Measurements from ENCODE around the gene CCL7.

The CCL7 gene

DNA sequence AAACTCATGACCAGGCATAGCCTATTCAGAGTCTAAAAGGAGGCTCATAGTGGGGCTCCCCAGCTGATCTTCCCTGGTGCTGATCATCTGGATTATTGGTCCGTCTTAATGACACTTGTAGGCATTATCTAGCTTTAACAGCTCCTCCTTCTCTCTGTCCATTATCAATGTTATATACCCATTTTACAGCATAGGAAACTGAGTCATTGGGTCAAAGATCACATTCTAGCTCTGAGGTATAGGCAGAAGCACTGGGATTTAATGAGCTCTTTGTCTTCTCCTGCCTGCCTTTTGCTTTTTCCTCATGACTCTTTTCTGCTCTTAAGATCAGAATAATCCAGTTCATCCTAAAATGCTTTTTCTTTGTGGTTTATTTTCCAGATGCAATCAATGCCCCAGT, 14.2 kb upstream of the CCL7 start:
- no peak for DNase-seq
- peak overlapping the region; percentile 74 to 81 for H3K27ac ChIP-seq
- TF ChIP-seq, protein P1, sequence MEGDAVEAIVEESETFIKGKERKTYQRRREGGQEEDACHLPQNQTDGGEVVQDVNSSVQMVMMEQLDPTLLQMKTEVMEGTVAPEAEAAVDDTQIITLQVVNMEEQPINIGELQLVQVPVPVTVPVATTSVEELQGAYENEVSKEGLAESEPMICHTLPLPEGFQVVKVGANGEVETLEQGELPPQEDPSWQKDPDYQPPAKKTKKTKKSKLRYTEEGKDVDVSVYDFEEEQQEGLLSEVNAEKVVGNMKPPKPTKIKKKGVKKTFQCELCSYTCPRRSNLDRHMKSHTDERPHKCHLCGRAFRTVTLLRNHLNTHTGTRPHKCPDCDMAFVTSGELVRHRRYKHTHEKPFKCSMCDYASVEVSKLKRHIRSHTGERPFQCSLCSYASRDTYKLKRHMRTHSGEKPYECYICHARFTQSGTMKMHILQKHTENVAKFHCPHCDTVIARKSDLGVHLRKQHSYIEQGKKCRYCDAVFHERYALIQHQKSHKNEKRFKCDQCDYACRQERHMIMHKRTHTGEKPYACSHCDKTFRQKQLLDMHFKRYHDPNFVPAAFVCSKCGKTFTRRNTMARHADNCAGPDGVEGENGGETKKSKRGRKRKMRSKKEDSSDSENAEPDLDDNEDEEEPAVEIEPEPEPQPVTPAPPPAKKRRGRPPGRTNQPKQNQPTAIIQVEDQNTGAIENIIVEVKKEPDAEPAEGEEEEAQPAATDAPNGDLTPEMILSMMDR (IDR thresholded peaks at IDR 0.05): no peak
- H3K4me3 ChIP-seq: peak overlapping the region; percentile 44
- H3K9me3 ChIP-seq: no peaks in the 10 kb centered on the region
- peaks cover 14 to 67% (median 61%) of the 10 kb centered on the region in 4 donors for H3K4me1 ChIP-seq
- H3K36me3 ChIP-seq: no peaks in the 10 kb centered on the region
- no peaks in the 10 kb centered on the region for H3K27me3 ChIP-seq
- intact Hi-C loops (cut with DNase I; ENCODE audit: low total_unique reads): no loop called here

DNA sequence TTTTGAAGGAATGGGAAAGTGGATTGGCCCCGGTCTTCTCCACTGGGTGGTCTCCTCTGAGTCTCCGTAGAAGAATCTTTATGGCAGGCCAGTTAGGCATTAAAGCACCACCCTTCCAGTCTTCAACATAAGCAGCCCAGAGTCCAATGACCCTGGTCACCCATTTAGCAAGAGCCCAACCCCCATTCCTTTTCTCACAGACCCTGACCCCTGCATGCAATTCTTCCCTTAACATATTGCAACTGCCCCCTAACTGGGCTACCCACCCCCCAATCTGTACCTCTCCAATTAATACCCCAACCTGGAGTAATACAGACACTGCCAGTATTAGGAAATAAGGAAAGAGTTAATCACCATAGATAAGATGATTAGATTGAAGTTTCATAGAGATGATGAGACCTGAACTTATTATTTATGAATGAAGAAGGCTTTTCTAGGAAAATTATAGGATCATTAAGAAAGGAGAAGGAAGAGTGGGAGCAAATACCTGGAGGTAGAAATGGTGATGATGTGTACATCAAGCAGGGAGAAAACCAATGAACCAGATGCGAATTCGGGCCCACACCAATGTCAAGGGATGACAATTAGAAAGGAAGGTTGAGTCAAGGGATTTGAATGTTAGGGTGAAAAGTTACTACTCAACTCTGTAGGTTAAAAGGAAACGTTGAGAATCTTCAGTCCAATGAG, 12.6 kb upstream of the CCL7 start:
- DNase-seq: no peak
- H3K27ac ChIP-seq: no peak overlapping the region
- H3K27me3 ChIP-seq: no peaks in the 10 kb centered on the region
- TF ChIP-seq, protein P1 (IDR thresholded peaks at IDR 0.05): no peak
- H3K4me1 ChIP-seq: peaks cover 5 to 51% (median 45%) of the 10 kb centered on the region in 4 donors
- H3K9me3 ChIP-seq: no peaks in the 10 kb centered on the region
- intact Hi-C loops (cut with DNase I; ENCODE audit: low total_unique reads): no loop called here
- no peaks in the 10 kb centered on the region for H3K36me3 ChIP-seq
- no peak overlapping the region for H3K4me3 ChIP-seq

DNA sequence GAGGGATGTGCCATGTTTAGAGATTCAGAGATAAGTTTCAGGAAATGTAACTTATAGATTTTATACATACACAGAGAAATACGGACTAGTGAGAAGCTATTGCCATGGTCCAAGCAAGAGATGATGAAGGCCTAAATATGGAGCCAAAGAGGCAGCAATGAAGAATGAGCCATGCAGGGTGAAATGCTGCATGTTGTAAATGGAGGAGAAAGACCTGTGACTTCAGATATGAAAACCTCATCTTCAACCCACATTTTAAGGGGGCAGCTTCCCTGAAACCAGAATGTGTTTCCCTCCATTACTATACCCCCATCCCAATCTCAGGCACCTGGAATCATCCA, 12.1 kb upstream of the CCL7 start:
- intact Hi-C loops (cut with DNase I; ENCODE audit: low total_unique reads): loop anchor here (2.0 kb wide), 1 partner anchor 53 kb away; no protein-coding TSS in a partner anchor
- H3K4me1 ChIP-seq: peaks cover under 1 to 46% (median 40%) of the 10 kb centered on the region in 4 donors
- no peaks in the 10 kb centered on the region for H3K27me3 ChIP-seq
- H3K9me3 ChIP-seq: no peaks in the 10 kb centered on the region
- no peak overlapping the region for H3K4me3 ChIP-seq
- no peak overlapping the region for H3K27ac ChIP-seq
- DNase-seq: no peak
- TF ChIP-seq, protein P1 (IDR thresholded peaks at IDR 0.05): no peak
- no peaks in the 10 kb centered on the region for H3K36me3 ChIP-seq

DNA sequence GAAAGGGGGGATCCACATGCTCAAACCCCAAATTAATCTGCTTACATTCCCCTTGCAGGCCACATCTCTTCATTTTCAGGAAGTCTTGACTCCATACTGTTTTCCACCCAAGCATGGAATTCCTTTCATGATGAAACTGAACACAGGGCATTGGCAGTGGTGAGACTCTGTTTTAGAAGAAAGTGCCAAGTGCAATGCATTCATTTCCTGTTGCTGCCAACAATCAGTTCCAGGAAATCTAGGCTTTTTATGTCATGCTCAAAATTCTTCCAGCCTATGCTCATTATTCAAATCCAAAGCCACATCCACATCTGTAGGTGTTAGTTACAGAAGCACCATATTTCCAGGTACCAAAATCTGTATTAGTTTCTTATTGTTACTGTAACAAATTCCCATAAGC, 10.9 kb upstream of the CCL7 start:
- Histone ChIP-seq H3K36me3 (no peaks in the 10 kb centered on the region), H3K4me1 (peaks cover 0 to 34% (median 29%) of the 10 kb centered on the region in 4 donors), H3K9me3 (no peaks in the 10 kb centered on the region), H3K27me3 (no peaks in the 10 kb centered on the region), H3K27ac (no peak overlapping the region), H3K4me3 (no peak overlapping the region)
- DNase-seq: no peak
- intact Hi-C loops (cut with DNase I; ENCODE audit: low total_unique reads): loop anchor here (2.0 kb wide), 1 partner anchor 54 kb away; no protein-coding TSS in a partner anchor
- TF ChIP-seq, protein P1 (IDR thresholded peaks at IDR 0.05): no peak

DNA sequence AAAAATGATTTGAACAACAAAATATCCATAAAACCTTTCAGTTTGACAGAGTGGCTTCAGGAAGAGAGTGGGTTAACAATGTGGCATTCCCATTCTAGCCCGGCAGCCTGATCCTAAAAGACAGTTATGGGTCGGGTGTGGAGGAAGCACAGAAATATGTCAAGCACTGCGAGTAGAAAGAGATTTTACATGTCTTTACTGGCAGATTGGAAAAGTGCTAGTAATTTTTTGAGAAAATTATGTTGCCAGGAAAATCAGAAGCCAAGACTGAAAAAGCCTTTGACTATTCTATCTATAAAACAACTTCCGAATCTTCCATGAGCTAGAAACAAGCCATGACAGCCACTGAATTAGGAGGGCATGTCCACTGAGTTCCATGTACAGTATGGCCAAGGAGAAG, 9.2 kb upstream of the CCL7 start:
- intact Hi-C loops (cut with DNase I; ENCODE audit: low total_unique reads): no loop called here

More for the DNA sequence above, 9.2 kb upstream of the CCL7 start:
- no peak overlapping the region for H3K27ac ChIP-seq
- no peak overlapping the region for H3K4me3 ChIP-seq
- H3K4me1 ChIP-seq: peaks cover 0 to 17% (median 13%) of the 10 kb centered on the region in 4 donors
- H3K36me3 ChIP-seq: no peaks in the 10 kb centered on the region
- TF ChIP-seq, protein P1 (IDR thresholded peaks at IDR 0.05): no peak
- no peaks in the 10 kb centered on the region for H3K9me3 ChIP-seq
- no peak for DNase-seq
- no peaks in the 10 kb centered on the region for H3K27me3 ChIP-seq
